ENCODE results near the gene DAP. TPM values are rescaled to one million over a fixed set of nuclear protein-coding genes. Genes with fewer than 3 reads are reported as not detected.

Gene DAP
- total and polyA plus RNA-seq, 2 experiments from 2014 or later, result 35.7 to 37.6 TPM

DNA sequence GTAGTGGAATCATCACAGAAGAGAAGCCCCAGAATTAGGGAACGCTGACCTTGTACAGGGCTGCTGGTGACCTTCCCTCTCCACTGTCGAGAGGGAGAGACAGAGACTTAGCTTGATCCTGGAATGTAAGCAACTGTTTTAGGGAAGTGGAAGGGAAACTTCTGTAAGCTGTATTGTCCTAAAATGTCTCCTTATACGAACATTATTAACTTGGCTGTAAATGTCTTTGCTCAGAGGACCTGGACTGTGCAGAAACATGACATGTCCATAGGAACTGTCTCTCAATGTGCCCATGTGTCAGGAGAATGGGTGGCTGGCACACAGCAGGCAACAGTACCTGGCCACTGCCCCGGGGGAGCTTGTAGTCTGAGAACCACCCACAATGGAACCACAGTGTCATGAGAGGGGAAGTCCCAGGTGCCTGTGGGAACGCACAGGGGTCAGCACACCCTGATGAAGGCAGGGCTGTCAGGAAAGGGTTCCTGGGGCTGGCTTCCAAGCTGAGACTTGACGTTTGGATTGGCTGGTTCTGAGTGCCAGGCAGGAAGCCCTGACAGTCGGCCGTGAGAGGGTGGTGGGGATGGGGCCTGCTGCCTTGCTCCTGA lies 34.0 kb downstream of the DAP start:
- no peak for TF ChIP-seq NANOG (IDR thresholded peaks at IDR 0.05; ENCODE audit: borderline replicate concordance)
- TF ChIP-seq, protein P1, sequence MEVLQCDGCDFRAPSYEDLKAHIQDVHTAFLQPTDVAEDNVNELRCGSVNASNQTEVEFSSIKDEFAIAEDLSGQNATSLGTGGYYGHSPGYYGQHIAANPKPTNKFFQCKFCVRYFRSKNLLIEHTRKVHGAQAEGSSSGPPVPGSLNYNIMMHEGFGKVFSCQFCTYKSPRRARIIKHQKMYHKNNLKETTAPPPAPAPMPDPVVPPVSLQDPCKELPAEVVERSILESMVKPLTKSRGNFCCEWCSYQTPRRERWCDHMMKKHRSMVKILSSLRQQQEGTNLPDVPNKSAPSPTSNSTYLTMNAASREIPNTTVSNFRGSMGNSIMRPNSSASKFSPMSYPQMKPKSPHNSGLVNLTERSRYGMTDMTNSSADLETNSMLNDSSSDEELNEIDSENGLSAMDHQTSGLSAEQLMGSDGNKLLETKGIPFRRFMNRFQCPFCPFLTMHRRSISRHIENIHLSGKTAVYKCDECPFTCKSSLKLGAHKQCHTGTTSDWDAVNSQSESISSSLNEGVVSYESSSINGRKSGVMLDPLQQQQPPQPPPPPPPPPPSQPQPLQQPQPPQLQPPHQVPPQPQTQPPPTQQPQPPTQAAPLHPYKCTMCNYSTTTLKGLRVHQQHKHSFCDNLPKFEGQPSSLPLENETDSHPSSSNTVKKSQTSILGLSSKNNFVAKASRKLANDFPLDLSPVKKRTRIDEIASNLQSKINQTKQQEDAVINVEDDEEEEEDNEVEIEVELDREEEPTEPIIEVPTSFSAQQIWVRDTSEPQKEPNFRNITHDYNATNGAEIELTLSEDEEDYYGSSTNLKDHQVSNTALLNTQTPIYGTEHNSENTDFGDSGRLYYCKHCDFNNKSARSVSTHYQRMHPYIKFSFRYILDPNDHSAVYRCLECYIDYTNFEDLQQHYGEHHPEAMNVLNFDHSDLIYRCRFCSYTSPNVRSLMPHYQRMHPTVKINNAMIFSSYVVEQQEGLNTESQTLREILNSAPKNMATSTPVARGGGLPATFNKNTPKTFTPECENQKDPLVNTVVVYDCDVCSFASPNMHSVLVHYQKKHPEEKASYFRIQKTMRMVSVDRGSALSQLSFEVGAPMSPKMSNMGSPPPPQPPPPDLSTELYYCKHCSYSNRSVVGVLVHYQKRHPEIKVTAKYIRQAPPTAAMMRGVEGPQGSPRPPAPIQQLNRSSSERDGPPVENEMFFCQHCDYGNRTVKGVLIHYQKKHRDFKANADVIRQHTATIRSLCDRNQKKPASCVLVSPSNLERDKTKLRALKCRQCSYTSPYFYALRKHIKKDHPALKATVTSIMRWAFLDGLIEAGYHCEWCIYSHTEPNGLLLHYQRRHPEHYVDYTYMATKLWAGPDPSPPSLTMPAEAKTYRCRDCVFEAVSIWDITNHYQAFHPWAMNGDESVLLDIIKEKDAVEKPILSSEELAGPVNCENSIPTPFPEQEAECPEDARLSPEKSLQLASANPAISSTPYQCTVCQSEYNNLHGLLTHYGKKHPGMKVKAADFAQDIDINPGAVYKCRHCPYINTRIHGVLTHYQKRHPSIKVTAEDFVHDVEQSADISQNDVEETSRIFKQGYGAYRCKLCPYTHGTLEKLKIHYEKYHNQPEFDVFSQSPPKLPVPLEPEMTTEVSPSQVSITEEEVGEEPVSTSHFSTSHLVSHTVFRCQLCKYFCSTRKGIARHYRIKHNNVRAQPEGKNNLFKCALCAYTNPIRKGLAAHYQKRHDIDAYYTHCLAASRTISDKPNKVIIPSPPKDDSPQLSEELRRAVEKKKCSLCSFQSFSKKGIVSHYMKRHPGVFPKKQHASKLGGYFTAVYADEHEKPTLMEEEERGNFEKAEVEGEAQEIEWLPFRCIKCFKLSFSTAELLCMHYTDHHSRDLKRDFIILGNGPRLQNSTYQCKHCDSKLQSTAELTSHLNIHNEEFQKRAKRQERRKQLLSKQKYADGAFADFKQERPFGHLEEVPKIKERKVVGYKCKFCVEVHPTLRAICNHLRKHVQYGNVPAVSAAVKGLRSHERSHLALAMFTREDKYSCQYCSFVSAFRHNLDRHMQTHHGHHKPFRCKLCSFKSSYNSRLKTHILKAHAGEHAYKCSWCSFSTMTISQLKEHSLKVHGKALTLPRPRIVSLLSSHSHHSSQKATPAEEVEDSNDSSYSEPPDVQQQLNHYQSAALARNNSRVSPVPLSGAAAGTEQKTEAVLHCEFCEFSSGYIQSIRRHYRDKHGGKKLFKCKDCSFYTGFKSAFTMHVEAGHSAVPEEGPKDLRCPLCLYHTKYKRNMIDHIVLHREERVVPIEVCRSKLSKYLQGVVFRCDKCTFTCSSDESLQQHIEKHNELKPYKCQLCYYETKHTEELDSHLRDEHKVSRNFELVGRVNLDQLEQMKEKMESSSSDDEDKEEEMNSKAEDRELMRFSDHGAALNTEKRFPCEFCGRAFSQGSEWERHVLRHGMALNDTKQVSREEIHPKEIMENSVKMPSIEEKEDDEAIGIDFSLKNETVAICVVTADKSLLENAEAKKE (CRISPR knock-in tag; IDR thresholded peaks at IDR 0.05), result no peak
- TF ChIP-seq CTCF (conservative IDR thresholded peaks at IDR 0.05; ENCODE audit: low read depth in 2 of 2), result no peak
- TF ChIP-seq, protein P2, sequence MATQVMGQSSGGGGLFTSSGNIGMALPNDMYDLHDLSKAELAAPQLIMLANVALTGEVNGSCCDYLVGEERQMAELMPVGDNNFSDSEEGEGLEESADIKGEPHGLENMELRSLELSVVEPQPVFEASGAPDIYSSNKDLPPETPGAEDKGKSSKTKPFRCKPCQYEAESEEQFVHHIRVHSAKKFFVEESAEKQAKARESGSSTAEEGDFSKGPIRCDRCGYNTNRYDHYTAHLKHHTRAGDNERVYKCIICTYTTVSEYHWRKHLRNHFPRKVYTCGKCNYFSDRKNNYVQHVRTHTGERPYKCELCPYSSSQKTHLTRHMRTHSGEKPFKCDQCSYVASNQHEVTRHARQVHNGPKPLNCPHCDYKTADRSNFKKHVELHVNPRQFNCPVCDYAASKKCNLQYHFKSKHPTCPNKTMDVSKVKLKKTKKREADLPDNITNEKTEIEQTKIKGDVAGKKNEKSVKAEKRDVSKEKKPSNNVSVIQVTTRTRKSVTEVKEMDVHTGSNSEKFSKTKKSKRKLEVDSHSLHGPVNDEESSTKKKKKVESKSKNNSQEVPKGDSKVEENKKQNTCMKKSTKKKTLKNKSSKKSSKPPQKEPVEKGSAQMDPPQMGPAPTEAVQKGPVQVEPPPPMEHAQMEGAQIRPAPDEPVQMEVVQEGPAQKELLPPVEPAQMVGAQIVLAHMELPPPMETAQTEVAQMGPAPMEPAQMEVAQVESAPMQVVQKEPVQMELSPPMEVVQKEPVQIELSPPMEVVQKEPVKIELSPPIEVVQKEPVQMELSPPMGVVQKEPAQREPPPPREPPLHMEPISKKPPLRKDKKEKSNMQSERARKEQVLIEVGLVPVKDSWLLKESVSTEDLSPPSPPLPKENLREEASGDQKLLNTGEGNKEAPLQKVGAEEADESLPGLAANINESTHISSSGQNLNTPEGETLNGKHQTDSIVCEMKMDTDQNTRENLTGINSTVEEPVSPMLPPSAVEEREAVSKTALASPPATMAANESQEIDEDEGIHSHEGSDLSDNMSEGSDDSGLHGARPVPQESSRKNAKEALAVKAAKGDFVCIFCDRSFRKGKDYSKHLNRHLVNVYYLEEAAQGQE (IDR thresholded peaks at IDR 0.05; ENCODE audit: unreplicated experiment), result no peak
- TF ChIP-seq EZH2 (IDR thresholded peaks at IDR 0.05; ENCODE audit: low read depth, unreplicated experiment), result no peak
- no peak for TF ChIP-seq JUNB (IDR thresholded peaks at IDR 0.05; ENCODE audit: unreplicated experiment)
- no peak for TF ChIP-seq STAT1 (IDR thresholded peaks at IDR 0.05; ENCODE audit: unreplicated experiment)
- no peak for TF ChIP-seq ZNF331 (CRISPR knock-in tag; IDR thresholded peaks at IDR 0.05; ENCODE audit: low read depth)
- TF ChIP-seq ZNF114 (CRISPR knock-in tag; IDR thresholded peaks at IDR 0.05), result no peak
- no peak for TF ChIP-seq EZH2phosphoT487 (IDR thresholded peaks at IDR 0.05; ENCODE audit: unreplicated experiment)
- TF ChIP-seq CREB1 (CRISPR knock-in tag; IDR thresholded peaks at IDR 0.05; ENCODE audit: low read depth), result no peak
- TF ChIP-seq, protein P3, sequence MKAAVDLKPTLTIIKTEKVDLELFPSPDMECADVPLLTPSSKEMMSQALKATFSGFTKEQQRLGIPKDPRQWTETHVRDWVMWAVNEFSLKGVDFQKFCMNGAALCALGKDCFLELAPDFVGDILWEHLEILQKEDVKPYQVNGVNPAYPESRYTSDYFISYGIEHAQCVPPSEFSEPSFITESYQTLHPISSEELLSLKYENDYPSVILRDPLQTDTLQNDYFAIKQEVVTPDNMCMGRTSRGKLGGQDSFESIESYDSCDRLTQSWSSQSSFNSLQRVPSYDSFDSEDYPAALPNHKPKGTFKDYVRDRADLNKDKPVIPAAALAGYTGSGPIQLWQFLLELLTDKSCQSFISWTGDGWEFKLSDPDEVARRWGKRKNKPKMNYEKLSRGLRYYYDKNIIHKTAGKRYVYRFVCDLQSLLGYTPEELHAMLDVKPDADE (IDR thresholded peaks at IDR 0.05), result no peak
- no peak for TF ChIP-seq POLR2AphosphoS5 (IDR thresholded peaks at IDR 0.05; ENCODE audit: low read depth)
- Mint-ChIP-seq H3K9me3 (no peaks in the 10 kb centered on the region), H3K4me3 (no peak overlapping the region), H3K27ac (no peak overlapping the region; the same call in 1 of the 2 replicates), H3K27me3 (ENCODE audit: insufficient read depth, low read depth, poor library complexity) (no peaks in the 10 kb centered on the region), H3K36me3 (ENCODE audit: low read depth) (peaks cover 4% of the 10 kb centered on the region), H3K4me1 (peaks cover 6% of the 10 kb centered on the region; the same call in 2 of the 3 replicates)
- no peaks in the 10 kb centered on the region for H3K9me2 ChIP-seq (ENCODE audit: insufficient read depth)
- no peaks in the 10 kb centered on the region for H3K36me3 ChIP-seq (ENCODE audit: insufficient read depth)
- no peak for DNase-seq (ENCODE audit: low spot score)
- no peak overlapping the region for H3K4me3 ChIP-seq
- no peak overlapping the region for H2AFZ ChIP-seq
- no peak for ATAC-seq
- H4K20me1 ChIP-seq (replicated peaks; ENCODE audit: insufficient read depth), result no peaks in the 10 kb centered on the region; the same call in 1 of the 2 replicates
- H3K4me2 ChIP-seq, result no peak overlapping the region
- no peak overlapping the region for H3K27ac ChIP-seq (ENCODE audit: low read depth)
- H3F3A ChIP-seq (replicated peaks; ENCODE audit: low read depth), result no peaks in the 10 kb centered on the region
- no peaks in the 10 kb centered on the region for H3K4me1 ChIP-seq (ENCODE audit: insufficient read depth)
- H3K79me2 ChIP-seq (replicated peaks; ENCODE audit: insufficient read depth), result no peaks in the 10 kb centered on the region
- no peaks in the 10 kb centered on the region for H3K27me3 ChIP-seq (ENCODE audit: insufficient read depth)
